ENCODE measurements around the gene MAP3K4. TPM values are rescaled to one million over a fixed set of nuclear protein-coding genes. Genes with fewer than 3 reads are reported as not detected.
"Not testable (repeated sequence)": the region's sequence is repeated elsewhere in the genome, so short reads cannot be mapped to it uniquely, and the experiment has no call there.

The MAP3K4 gene
- total RNA-seq, 1 donor from 2014 or later, result 31.9 TPM

DNA sequence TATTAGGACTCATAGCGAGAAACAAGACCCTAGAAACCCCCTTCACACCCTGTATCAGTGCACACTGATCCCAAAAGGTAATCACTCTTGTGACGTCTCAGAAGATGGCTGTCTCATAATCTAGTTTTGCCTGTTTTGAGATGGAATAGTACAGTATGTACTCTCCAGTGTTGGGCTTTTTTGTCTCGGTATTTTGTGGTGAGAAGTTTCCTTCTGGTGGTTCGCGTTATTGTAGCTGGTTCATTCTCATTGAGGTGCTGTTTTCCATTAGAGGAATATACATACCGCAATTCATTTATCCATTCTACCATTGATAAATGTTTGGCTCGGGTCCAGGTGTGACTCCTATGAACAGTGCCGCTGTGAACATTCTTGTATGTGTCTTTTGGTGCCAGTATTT, 27.9 kb upstream of the MAP3K4 start:
- TF ChIP-seq, protein P1, sequence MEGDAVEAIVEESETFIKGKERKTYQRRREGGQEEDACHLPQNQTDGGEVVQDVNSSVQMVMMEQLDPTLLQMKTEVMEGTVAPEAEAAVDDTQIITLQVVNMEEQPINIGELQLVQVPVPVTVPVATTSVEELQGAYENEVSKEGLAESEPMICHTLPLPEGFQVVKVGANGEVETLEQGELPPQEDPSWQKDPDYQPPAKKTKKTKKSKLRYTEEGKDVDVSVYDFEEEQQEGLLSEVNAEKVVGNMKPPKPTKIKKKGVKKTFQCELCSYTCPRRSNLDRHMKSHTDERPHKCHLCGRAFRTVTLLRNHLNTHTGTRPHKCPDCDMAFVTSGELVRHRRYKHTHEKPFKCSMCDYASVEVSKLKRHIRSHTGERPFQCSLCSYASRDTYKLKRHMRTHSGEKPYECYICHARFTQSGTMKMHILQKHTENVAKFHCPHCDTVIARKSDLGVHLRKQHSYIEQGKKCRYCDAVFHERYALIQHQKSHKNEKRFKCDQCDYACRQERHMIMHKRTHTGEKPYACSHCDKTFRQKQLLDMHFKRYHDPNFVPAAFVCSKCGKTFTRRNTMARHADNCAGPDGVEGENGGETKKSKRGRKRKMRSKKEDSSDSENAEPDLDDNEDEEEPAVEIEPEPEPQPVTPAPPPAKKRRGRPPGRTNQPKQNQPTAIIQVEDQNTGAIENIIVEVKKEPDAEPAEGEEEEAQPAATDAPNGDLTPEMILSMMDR (conservative IDR thresholded peaks at IDR 0.05; ENCODE audit: low read depth, low read length), result no peak
- DNase-seq (ENCODE audit: low read depth), result no peak
- H3K4me3 ChIP-seq (ENCODE audit: low read depth, low read length), result no peak overlapping the region

DNA sequence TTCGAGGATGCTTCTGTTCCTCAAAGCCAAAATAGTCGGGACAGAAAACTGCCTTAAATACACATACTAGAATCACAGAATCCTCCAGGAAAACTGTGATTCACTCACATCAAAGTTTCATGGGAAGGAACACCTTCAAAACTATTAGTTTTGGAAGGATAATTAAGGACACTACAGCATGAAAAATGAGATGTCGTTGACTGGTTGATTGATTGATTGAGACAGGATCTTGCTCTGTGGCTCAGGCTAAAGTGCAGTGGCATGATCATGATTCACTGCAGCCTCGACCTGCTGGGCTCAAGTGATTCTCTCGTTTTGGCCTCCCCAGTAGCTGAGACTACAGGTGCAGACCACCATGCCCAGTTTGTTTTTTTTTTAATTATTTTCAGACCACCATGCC, 25.7 kb upstream of the MAP3K4 start:
- TF ChIP-seq, protein P1 (conservative IDR thresholded peaks at IDR 0.05; ENCODE audit: low read depth, low read length), result no peak
- no peak for DNase-seq (ENCODE audit: low read depth)
- H3K4me3 ChIP-seq (ENCODE audit: low read depth, low read length), result no peak overlapping the region

DNA sequence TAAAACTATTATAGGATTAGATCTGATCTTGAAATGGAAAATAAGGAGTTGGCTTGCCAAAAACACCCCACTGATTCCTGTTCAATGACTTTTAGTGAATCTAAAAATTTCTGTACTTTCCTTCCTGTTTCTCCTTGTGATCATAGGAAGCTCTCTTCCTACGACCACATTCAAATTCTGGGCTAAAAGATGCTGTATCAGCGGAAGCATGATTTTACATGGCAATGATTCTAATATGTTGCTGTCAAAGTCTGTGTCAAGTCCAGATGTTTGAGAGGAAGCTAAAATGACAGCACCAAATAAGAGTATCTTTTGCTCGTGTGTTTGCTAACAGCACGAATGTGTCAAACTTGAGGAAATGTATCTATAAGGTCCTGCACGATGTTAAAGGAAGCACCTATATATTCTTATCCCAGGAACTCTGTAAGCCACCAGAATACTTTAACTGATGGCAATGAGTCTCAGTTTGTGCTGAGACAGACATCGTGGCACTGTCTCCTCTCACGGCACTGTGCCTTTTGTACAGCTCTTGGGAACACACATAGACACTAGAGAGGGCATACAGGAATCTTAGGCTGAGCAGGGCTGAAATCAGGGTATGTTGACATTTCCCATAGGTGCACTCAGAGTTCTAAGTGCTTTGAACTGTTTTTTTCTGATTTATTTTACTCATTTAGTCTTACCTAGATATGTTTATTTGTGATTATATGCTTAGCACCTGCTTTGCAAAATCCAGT, 24.9 kb upstream of the MAP3K4 start:
- H3K4me3 ChIP-seq (ENCODE audit: low read depth, low read length), result no peak overlapping the region
- TF ChIP-seq, protein P1 (conservative IDR thresholded peaks at IDR 0.05; ENCODE audit: low read depth, low read length), result no peak

DNA sequence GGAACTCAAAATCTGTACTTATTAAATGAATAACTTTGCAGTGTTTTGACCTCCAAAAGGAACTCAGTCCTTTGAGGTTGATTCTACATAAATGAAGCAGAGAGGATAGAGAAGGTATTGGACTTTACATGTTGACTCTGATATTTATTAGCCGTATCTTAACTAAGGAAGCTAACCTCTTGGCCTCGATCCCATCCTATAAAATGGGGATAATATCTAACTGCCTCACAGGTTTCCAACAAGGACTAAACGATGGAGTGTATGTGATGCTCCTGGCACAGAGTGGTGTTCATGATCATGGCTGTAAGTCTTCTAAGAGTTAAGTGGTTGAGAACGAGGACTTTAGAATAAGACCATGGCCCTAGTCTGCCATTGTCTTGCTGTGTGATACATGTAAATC, 24.2 kb upstream of the MAP3K4 start:
- TF ChIP-seq, protein P1 (conservative IDR thresholded peaks at IDR 0.05; ENCODE audit: low read depth, low read length), result no peak
- DNase-seq (ENCODE audit: low read depth), result no peak
- no peak overlapping the region for H3K4me3 ChIP-seq (ENCODE audit: low read depth, low read length)

More for the DNA sequence above, 24.9 kb upstream of the MAP3K4 start:
- DNase-seq (ENCODE audit: low read depth), result no peak

DNA sequence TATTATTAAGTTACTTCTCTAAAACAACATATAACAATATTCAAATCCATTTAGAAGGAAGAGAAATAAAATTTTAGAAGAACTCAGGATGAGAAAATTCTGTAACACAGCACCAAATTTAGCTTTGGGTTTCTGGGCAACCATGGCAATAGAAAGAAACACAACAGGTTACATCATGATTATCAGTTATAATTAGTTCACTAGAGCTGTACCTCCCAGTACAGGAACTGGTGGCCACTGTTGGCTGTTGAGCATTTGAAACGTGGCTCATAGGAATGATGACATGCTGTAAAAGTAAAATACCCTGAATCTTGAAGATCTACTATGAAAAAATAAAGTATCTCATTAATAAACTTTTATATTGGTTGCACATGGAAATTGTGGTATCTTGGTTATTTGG, 23.7 kb upstream of the MAP3K4 start:
- TF ChIP-seq, protein P1 (conservative IDR thresholded peaks at IDR 0.05; ENCODE audit: low read depth, low read length), result no peak
- DNase-seq (ENCODE audit: low read depth), result no peak
- no peak overlapping the region for H3K4me3 ChIP-seq (ENCODE audit: low read depth, low read length)

DNA sequence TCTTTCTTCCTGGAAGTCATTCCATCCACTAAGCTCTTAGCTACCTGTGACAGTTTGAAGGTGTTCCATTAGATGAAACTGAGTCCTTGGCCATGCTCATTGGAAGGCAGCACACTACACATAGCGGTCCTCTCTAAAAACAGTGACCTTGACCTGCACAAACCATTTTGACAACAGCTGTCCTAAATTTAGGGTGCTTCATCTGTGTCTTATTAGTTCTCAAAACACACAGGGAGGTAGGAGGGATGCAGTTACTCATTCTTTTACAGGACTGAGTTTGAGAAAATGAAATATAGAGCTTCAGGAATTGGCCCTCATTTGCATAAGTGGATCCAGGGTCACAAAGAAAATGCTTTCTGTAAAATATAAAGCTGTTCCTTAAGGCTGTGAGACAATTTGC, 20.4 kb upstream of the MAP3K4 start:
- no peak overlapping the region for H3K4me3 ChIP-seq (ENCODE audit: low read depth, low read length)
- DNase-seq (ENCODE audit: low read depth), result no peak
- TF ChIP-seq, protein P1 (conservative IDR thresholded peaks at IDR 0.05; ENCODE audit: low read depth, low read length), result no peak

DNA sequence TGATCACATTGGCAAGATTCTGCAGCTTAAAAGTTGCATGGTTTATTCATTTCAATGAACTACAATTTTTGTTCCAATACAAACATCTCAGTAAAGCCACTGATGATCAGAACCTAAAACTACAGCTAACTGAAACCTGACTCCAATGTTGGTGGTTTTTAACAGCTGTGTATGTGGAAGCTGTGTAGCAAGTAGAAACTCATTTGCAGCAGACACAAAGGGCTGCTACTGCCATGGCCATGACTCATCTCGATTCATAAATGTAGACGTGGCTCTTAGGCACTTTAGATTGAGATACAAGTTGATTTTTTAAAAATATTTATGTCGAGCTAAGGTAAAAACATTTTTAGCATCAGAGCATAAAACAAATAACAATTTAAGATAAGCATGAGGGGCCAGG, 19.5 kb upstream of the MAP3K4 start:
- TF ChIP-seq, protein P1 (conservative IDR thresholded peaks at IDR 0.05; ENCODE audit: low read depth, low read length), result no peak
- DNase-seq (ENCODE audit: low read depth), result no peak
- no peak overlapping the region for H3K4me3 ChIP-seq (ENCODE audit: low read depth, low read length)

DNA sequence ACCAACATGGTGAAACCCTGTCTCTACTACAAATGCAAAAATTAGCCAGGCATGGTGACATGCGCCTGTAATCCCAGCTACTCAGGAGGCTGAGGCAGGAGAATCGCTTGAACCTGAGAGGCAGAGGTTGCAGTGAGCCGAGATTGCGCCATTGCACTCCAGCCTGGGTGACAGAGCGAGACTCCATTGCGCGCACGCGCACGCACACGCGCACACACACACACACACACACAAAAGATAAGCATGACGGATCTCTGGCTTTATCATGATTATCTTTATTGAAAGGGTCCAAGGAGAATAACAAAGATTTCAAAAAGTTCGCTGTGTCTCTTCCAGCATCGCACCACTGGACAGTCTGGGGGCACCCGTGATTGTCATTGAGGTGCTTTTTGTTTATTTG, 19.0 kb upstream of the MAP3K4 start:
- DNase-seq (ENCODE audit: low read depth); H3K4me3 ChIP-seq (ENCODE audit: low read depth, low read length): not testable (repeated sequence)
